Measurements from ENCODE around the gene ST14.

DNA sequence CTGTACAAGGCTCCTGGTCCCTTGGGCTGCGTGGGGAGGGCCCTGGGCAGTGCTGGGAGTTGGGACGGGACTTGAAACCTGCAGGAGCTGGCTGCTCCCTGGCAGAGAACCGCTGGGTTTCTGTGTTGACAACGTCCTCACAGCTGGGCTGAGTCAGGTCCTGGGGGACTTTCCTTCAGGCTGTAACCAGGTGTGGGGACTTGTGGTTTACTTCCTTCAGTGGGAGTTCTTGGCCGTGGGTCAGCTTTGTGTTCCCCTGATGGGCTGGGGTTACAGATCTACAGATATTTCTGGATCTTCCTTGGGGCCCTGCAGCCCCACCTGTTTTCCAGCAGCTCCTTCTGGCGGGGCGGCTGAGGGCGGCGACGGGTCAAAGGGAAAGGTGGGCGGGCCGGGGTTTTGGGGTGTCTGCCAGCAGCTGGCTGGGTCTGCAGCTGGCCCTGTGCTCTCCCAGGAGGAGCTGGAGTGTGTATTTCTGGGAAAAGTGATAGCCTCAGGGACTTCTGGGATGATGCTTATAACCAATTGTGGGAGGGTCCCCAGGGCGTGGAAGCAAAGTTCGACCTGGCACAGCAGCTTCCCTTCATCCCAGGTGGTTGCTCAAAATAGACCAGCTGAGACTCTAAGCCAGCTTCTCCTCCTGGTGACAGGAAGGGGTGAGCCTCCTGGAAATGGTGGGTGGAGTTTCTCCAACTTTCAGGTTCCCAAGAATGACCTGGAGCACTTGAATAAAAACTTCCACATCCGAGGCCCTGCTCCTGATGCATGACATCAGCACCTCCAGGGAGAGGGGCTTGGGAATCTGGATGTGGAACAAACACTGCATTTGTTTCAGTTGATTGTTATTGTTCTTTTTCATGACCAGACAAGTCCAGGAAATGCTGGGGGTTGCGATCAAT, 19.1 kb downstream of the ST14 start:
- TF ChIP-seq, protein P1, sequence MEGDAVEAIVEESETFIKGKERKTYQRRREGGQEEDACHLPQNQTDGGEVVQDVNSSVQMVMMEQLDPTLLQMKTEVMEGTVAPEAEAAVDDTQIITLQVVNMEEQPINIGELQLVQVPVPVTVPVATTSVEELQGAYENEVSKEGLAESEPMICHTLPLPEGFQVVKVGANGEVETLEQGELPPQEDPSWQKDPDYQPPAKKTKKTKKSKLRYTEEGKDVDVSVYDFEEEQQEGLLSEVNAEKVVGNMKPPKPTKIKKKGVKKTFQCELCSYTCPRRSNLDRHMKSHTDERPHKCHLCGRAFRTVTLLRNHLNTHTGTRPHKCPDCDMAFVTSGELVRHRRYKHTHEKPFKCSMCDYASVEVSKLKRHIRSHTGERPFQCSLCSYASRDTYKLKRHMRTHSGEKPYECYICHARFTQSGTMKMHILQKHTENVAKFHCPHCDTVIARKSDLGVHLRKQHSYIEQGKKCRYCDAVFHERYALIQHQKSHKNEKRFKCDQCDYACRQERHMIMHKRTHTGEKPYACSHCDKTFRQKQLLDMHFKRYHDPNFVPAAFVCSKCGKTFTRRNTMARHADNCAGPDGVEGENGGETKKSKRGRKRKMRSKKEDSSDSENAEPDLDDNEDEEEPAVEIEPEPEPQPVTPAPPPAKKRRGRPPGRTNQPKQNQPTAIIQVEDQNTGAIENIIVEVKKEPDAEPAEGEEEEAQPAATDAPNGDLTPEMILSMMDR (IDR thresholded peaks at IDR 0.05) = no peak
- no peak for TF ChIP-seq ZFX (IDR thresholded peaks at IDR 0.05; ENCODE audit: borderline replicate concordance)

All from 22Rv1 (cell line).